ENCODE data around the gene RAD51B. TPM values are rescaled to one million over a fixed set of nuclear protein-coding genes. Genes with fewer than 3 reads are reported as not detected.

Gene RAD51B
- total RNA-seq, 2 donors from 2014 or later: 37.0 to 49.7 TPM

GRCh38 chr14:67900231-67900630 is 80.7 kb downstream of the RAD51B start:
- no peak overlapping the region for H3K27ac Mint-ChIP-seq
- no peaks in the 10 kb centered on the region for H3K27me3 Mint-ChIP-seq
- no peaks in the 10 kb centered on the region for H3K36me3 Mint-ChIP-seq (ENCODE audit: low read depth)
- no peak for ATAC-seq (replicated peaks)
- no peak overlapping the region for H3K4me3 Mint-ChIP-seq
- H3K4me1 Mint-ChIP-seq: no peaks in the 10 kb centered on the region
- peaks cover 4% of the 10 kb centered on the region for H3K9me3 Mint-ChIP-seq

- no peaks in the 10 kb centered on the region for H3K27me3 Mint-ChIP-seq
- peaks cover 6% of the 10 kb centered on the region for H3K4me1 Mint-ChIP-seq
- H3K27ac Mint-ChIP-seq: no peak overlapping the region
- ATAC-seq (replicated peaks): no peak
- no peak overlapping the region for H3K4me3 Mint-ChIP-seq
- no peaks in the 10 kb centered on the region for H3K9me3 Mint-ChIP-seq
- no peaks in the 10 kb centered on the region for H3K36me3 Mint-ChIP-seq (ENCODE audit: low read depth)
Observed at GRCh38 chr14:67908052-67908754, 88.6 kb downstream of the RAD51B start.

- ATAC-seq (replicated peaks): no peak
- Mint-ChIP-seq H3K4me3 (no peak overlapping the region), H3K36me3 (ENCODE audit: low read depth) (no peaks in the 10 kb centered on the region), H3K27me3 (no peaks in the 10 kb centered on the region), H3K9me3 (no peaks in the 10 kb centered on the region), H3K4me1 (peaks cover 3% of the 10 kb centered on the region), H3K27ac (no peak overlapping the region)
Observed at GRCh38 chr14:67911562-67911961, 92.0 kb downstream of the RAD51B start.

- Mint-ChIP-seq H3K9me3 (no peaks in the 10 kb centered on the region), H3K27me3 (no peaks in the 10 kb centered on the region), H3K27ac (no peak overlapping the region), H3K4me1 (no peaks in the 10 kb centered on the region), H3K36me3 (ENCODE audit: low read depth) (no peaks in the 10 kb centered on the region), H3K4me3 (no peak overlapping the region)
- no peak for ATAC-seq (replicated peaks)
Observed at GRCh38 chr14:67916430-67916829, 96.9 kb downstream of the RAD51B start.

- Mint-ChIP-seq H3K4me3 (no peak overlapping the region), H3K27me3 (no peaks in the 10 kb centered on the region)
Observed at GRCh38 chr14:67917006-67917405, 97.4 kb downstream of the RAD51B start.

GRCh38 chr14:67918838-67919237 is 99.3 kb downstream of the RAD51B start:
- Mint-ChIP-seq H3K4me3 (no peak overlapping the region), H3K36me3 (ENCODE audit: low read depth) (no peaks in the 10 kb centered on the region), H3K9me3 (no peaks in the 10 kb centered on the region), H3K27ac (no peak overlapping the region), H3K4me1 (peaks cover 6% of the 10 kb centered on the region), H3K27me3 (no peaks in the 10 kb centered on the region)
- no peak for ATAC-seq (replicated peaks)

More at GRCh38 chr14:67917006-67917405, 97.4 kb downstream of the RAD51B start:
- Mint-ChIP-seq H3K36me3 (ENCODE audit: low read depth) (no peaks in the 10 kb centered on the region), H3K9me3 (no peaks in the 10 kb centered on the region), H3K4me1 (peaks cover 4% of the 10 kb centered on the region), H3K27ac (no peak overlapping the region)
- no peak for ATAC-seq (replicated peaks)

GRCh38 chr14:67919259-67920032 is 99.9 kb downstream of the RAD51B start:
- Mint-ChIP-seq H3K27me3 (no peaks in the 10 kb centered on the region), H3K4me1 (peaks cover 6% of the 10 kb centered on the region), H3K36me3 (ENCODE audit: low read depth) (no peaks in the 10 kb centered on the region), H3K9me3 (no peaks in the 10 kb centered on the region), H3K4me3 (no peak overlapping the region), H3K27ac (no peak overlapping the region)
- no peak for ATAC-seq (replicated peaks)

- H3K4me3 Mint-ChIP-seq: no peak overlapping the region
- H3K4me1 Mint-ChIP-seq: peaks cover 4% of the 10 kb centered on the region
- no peaks in the 10 kb centered on the region for H3K36me3 Mint-ChIP-seq (ENCODE audit: low read depth)
- no peak for ATAC-seq (replicated peaks)
- peaks cover 9% of the 10 kb centered on the region for H3K9me3 Mint-ChIP-seq
- H3K27ac Mint-ChIP-seq: no peak overlapping the region
- H3K27me3 Mint-ChIP-seq: no peaks in the 10 kb centered on the region
Observed at GRCh38 chr14:67926821-67927220, 107.2 kb downstream of the RAD51B start.

- Mint-ChIP-seq H3K9me3 (peaks cover 9% of the 10 kb centered on the region), H3K27me3 (no peaks in the 10 kb centered on the region), H3K27ac (no peak overlapping the region), H3K4me3 (no peak overlapping the region), H3K36me3 (ENCODE audit: low read depth) (no peaks in the 10 kb centered on the region), H3K4me1 (no peaks in the 10 kb centered on the region)
- no peak for ATAC-seq (replicated peaks)
Observed at GRCh38 chr14:67927244-67927643, 107.7 kb downstream of the RAD51B start.

- peaks cover 9% of the 10 kb centered on the region for H3K9me3 Mint-ChIP-seq
- no peak for ATAC-seq (replicated peaks)
- no peak overlapping the region for H3K27ac Mint-ChIP-seq
- H3K27me3 Mint-ChIP-seq: no peaks in the 10 kb centered on the region
- H3K4me1 Mint-ChIP-seq: no peaks in the 10 kb centered on the region
- no peak overlapping the region for H3K4me3 Mint-ChIP-seq
- H3K36me3 Mint-ChIP-seq (ENCODE audit: low read depth): no peaks in the 10 kb centered on the region
Observed at GRCh38 chr14:67928375-67928774, 108.8 kb downstream of the RAD51B start.

GRCh38 chr14:67932708-67933246 is 113.2 kb downstream of the RAD51B start:
- Mint-ChIP-seq H3K27me3 (no peaks in the 10 kb centered on the region), H3K4me3 (no peak overlapping the region), H3K9me3 (peaks cover 5% of the 10 kb centered on the region), H3K27ac (no peak overlapping the region), H3K4me1 (peaks cover 6% of the 10 kb centered on the region), H3K36me3 (ENCODE audit: low read depth) (no peaks in the 10 kb centered on the region)
- ATAC-seq (replicated peaks): no peak

- no peak overlapping the region for H3K4me3 Mint-ChIP-seq
- H3K27me3 Mint-ChIP-seq: no peaks in the 10 kb centered on the region
- H3K36me3 Mint-ChIP-seq (ENCODE audit: low read depth): no peaks in the 10 kb centered on the region
- H3K9me3 Mint-ChIP-seq: peaks cover 5% of the 10 kb centered on the region
- ATAC-seq (replicated peaks): no peak
- H3K27ac Mint-ChIP-seq: no peak overlapping the region
- peaks cover 6% of the 10 kb centered on the region for H3K4me1 Mint-ChIP-seq
Observed at GRCh38 chr14:67933266-67933665, 113.7 kb downstream of the RAD51B start.

GRCh38 chr14:67934087-67934486 is 114.5 kb downstream of the RAD51B start:
- peak overlapping the region; percentile 11 for H3K27ac Mint-ChIP-seq
- H3K4me1 Mint-ChIP-seq: peaks cover 6% of the 10 kb centered on the region
- peaks cover 1% of the 10 kb centered on the region for H3K9me3 Mint-ChIP-seq
- H3K36me3 Mint-ChIP-seq (ENCODE audit: low read depth): no peaks in the 10 kb centered on the region
- no peak overlapping the region for H3K4me3 Mint-ChIP-seq
- peak; percentile 81 for ATAC-seq (replicated peaks)
- H3K27me3 Mint-ChIP-seq: no peaks in the 10 kb centered on the region

- ATAC-seq (replicated peaks): no peak
- Mint-ChIP-seq H3K4me3 (no peak overlapping the region), H3K36me3 (ENCODE audit: low read depth) (no peaks in the 10 kb centered on the region), H3K4me1 (peaks cover 6% of the 10 kb centered on the region), H3K27ac (no peak overlapping the region), H3K9me3 (no peaks in the 10 kb centered on the region), H3K27me3 (no peaks in the 10 kb centered on the region)
Observed at GRCh38 chr14:67934862-67935261, 115.3 kb downstream of the RAD51B start.

GRCh38 chr14:67935371-67935770 is 115.8 kb downstream of the RAD51B start:
- Mint-ChIP-seq H3K4me3 (no peak overlapping the region), H3K27me3 (no peaks in the 10 kb centered on the region), H3K27ac (no peak overlapping the region), H3K4me1 (peaks cover 6% of the 10 kb centered on the region), H3K9me3 (no peaks in the 10 kb centered on the region), H3K36me3 (ENCODE audit: low read depth) (no peaks in the 10 kb centered on the region)
- no peak for ATAC-seq (replicated peaks)

Measured in activated T-helper 17 cell treated with anti-CD3 and anti-CD28 coated beads, Interleukin-2, amount 50 U/mL, for 72 hours (primary cell).